Measurements from ENCODE around the gene ABLIM3.

ABLIM3 gene

GRCh38 chr5:149141224-149141956 lies at the start of gene ABLIM3:
Gene ABLIM3, plus strand, starts transcription at chr5:149141493. Its CDS starts 603 bp downstream, at chr5:149142096.
- peak; percentile 23 for DNase-seq (ENCODE audit: low read depth)

GRCh38 chr5:149093625-149094024 lies 47.7 kb upstream of the ABLIM3 start:
- DNase-seq (ENCODE audit: low read depth): no peak

GRCh38 chr5:149094996-149095395 lies 46.3 kb upstream of the ABLIM3 start:
- no peak for DNase-seq (ENCODE audit: low read depth)

DNA sequence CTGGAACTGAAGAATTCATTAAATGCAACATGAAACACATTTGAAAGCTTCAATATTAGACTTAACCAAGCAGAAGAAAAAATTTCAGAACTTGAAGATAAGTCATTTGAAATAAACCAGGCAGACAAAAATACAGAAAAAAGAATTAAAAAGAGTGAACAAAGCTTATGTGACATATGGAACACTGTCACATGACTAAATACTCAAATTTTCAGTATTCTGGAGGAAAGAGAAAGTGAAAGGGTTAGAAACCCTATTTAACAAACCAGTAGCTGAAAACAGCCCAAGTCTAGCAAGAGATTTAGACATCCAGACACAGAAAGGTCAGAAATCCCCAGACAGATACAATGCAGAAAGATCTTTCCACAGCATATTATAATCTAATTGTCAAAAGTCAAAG lies 41.4 kb upstream of the ABLIM3 start:
- no peak for DNase-seq (ENCODE audit: low read depth)

GRCh38 chr5:149100331-149100730 lies 41.0 kb upstream of the ABLIM3 start:
- no peak for DNase-seq (ENCODE audit: low read depth)

DNA sequence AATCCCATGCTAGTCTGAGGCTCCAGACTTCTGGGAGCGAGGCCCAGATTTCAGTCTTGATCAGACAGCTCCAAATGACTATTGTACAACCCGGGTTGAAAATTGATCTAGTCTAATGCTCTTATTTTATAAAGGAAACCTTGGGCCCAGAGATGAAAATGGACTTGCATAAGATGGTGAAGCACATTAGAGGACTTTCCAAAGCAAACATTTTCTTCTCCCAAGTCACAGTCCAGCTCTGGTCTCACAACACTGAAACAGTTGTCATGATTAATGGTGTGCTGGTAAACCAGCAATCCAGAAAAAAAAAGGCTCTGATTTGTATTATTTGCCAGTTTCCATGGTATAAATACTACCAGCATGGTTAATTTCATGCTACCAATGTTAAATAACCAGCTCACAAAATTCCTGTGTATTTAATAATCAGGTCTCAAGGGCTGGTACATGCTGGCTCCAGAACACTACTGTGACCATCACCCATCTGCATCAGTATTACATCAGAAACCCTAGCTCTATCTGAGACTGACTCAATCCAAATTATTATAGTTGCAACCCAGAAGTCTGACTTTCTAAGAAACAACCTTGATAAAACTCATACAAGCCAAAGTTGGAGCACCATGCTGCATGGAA lies 32.5 kb upstream of the ABLIM3 start:
- DNase-seq (ENCODE audit: low read depth): no peak

- DNase-seq (ENCODE audit: low read depth): no peak
These were observed 30.9 kb upstream of the ABLIM3 start for GRCh38 chr5:149110406-149110805.

- DNase-seq (ENCODE audit: low read depth): no peak
These were observed 27.6 kb upstream of the ABLIM3 start for GRCh38 chr5:149113669-149114068.

DNA sequence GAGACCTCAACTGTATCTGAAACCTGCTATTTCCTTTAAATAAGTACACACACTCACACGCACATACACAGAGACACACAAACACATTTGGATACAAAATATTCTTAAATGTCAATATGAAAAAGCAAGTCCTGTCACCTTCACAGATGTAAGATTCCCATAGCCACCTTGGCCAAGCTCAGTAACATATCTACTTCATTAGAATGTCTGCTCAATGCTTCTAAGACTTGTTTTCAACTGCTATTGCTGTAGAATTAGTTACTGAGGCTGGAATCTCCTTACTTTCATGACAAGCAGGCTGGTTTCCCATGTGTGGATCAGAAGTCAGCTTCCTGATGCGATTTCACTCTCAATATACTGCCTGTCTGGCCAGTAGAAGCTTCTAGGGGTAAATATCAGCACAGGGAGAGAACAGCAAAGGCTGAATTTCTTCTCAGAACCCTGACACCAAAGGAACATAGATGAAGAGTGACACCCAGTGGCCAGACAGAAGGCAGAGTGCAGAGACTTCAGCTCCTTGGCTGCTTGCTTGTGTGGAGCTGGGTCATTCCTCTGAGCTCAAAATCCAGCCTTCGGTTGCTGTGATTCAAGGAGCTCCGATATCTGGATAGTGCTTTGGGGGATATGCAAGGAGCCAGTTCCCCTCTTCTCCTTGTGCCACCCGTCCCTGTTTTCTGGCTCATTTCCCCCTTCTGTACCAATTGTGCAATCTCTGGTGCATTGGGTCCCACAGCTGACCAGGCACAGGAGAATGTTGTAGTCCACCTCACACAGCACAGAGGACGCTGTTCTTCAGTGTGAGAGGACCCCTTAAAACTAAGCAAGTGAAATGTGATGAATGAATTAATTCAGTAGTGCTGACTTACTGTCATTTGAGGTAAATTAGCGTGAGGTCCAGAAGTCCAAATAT lies 26.6 kb upstream of the ABLIM3 start:
- DNase-seq (ENCODE audit: low read depth): peak; percentile 1

DNA sequence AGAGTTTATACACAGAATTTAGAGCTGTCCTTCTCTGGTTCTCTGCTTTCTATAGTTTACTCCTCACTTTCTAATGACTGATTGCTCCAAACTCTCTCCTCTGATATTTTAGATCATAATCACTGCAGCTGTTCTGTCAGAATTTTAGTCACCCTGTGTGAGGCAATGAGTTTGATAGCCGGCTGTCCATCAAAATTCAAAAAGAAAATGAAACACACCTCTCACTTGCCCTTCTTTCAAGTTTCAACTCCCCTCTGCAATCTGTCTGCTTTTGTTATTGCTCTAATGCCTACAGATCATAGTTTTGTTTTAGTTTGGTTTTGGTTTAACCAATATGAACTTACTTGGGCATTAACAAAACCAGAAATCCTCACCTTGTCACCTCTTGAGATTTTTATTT lies 23.3 kb upstream of the ABLIM3 start:
- no peak for DNase-seq (ENCODE audit: low read depth)

DNA sequence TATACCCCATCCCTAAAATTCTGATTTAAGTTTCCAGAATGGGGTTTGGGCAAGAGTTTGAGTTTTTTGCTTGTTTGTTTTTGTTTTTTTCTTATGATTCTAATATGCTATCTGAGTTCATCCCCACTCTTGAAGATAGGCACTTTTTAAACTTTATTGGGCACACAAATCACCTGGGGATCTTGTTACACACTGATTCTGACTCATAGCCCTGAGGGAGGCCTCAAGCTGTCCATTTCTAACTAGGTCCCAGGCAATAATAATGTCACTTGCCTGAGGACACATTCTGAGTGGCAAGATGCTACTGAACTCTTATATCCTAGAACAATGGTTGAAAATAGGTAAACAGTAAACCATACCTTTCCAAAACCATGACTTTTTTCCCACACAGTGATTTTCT lies 22.8 kb upstream of the ABLIM3 start:
- no peak for DNase-seq (ENCODE audit: low read depth)

- DNase-seq (ENCODE audit: low read depth): no peak
These were observed 20.1 kb upstream of the ABLIM3 start for GRCh38 chr5:149121145-149121544.

GRCh38 chr5:149123211-149123610 lies 18.1 kb upstream of the ABLIM3 start:
- no peak for DNase-seq (ENCODE audit: low read depth)

DNA sequence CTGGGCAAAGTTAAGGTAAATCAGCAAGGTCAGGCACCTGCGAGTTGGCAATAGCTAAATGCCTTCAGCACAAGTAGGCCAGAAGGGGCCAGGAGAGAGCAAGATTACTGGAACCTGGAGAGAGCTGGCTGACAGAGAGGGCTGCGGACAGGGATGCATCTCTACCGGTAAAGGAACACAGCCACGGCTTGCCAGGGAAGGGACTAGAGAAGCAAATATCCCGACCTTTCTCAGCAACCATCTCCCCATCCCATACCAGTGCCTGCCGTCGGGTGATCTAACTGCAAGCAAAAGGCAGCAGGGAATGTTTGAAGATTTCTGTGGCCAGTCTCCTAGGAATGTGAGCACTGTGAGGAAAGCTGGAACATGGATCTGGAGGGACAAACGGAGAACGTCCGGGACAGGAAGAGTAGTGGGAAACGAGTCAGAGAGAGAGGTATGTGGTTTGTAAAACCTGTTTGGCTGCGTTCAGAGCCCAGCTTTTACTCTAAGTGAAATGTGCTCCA lies 15.9 kb upstream of the ABLIM3 start:
- no peak for DNase-seq (ENCODE audit: low read depth)

- DNase-seq (ENCODE audit: low read depth): no peak
These were observed 14.4 kb upstream of the ABLIM3 start for GRCh38 chr5:149126906-149127305.

- DNase-seq (ENCODE audit: low read depth): no peak
These were observed 13.8 kb upstream of the ABLIM3 start for GRCh38 chr5:149127394-149127955.

- no peak for DNase-seq (ENCODE audit: low read depth)
These were observed 13.0 kb upstream of the ABLIM3 start for GRCh38 chr5:149128023-149128875.

- DNase-seq (ENCODE audit: low read depth): no peak
These were observed 12.1 kb upstream of the ABLIM3 start for GRCh38 chr5:149129181-149129580.

DNA sequence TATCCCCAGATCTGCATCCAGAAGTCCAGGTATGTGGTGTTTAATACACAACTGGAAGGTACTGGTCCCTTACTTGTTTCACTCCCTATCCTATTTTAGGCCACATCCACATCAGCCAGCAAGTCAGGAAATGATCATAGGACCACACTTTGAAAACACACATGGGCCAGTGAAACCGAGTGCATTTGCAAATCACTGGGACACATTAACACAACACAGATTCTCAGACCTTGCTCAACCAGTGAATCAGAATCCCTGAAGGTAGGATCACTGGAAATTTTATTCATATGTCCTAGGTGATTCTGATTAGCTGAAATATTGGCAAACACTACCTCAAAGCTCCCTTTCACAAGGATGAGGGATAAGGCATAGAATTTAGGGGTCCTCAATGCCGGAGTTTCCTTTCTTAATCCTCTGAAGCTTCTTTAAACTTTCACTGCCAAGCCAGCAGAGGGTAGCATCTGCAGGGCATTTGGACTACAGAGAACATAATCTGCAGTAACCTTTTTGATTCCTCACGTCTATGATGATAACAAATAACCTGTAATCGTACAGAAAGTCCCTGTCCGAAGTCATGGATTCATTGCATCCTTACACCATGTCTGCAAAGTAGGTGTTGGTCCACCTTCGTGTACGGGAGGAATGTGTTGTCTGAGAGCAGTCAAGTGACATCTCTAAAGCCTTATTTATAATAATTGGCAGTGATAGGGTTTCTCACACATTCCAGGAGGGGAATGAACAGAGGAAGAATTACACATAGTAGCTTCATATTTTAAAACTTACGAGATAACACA lies 11.0 kb upstream of the ABLIM3 start:
- no peak for DNase-seq (ENCODE audit: low read depth)

DNA sequence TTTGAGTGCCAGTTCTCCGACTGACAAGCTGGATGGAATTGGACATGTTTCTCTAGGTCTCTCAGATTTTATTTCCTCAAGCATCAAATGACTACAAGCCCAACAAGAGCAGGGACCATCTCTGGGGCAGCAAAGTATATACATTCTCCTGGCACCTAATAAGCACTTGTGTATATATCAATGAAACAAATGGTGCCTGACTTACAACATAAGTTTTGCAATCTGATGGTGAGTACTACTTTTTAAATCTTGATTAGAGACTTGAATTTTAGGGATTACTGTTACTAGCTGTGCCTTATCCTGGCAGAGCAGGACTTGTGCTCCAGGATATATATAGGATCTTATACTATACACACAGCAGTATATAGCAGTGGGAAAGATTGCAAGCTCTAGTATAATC lies 8.8 kb upstream of the ABLIM3 start:
- no peak for DNase-seq (ENCODE audit: low read depth)

Measured in stimulated activated CD8-positive, alpha-beta memory T cell treated with anti-CD3 and anti-CD28 coated beads, Interleukin-15, amount 100 ng/mL, for 1 hour (primary cell).